Measurements from ENCODE around the gene NRBF2. TPM values are rescaled to one million over a fixed set of nuclear protein-coding genes. Genes with fewer than 3 reads are reported as not detected.

NRBF2 gene
- total and polyA plus RNA-seq, 9 of the 15 experiments (the other 6 are each of a cell fraction or from before 2014, with no cell fraction given): 20.8 to 52.1 (median 30.5) TPM

GRCh38 chr10:63114031-63114814, 18.9 kb upstream of the NRBF2 start (continued):
- TF ChIP-seq, protein P1, sequence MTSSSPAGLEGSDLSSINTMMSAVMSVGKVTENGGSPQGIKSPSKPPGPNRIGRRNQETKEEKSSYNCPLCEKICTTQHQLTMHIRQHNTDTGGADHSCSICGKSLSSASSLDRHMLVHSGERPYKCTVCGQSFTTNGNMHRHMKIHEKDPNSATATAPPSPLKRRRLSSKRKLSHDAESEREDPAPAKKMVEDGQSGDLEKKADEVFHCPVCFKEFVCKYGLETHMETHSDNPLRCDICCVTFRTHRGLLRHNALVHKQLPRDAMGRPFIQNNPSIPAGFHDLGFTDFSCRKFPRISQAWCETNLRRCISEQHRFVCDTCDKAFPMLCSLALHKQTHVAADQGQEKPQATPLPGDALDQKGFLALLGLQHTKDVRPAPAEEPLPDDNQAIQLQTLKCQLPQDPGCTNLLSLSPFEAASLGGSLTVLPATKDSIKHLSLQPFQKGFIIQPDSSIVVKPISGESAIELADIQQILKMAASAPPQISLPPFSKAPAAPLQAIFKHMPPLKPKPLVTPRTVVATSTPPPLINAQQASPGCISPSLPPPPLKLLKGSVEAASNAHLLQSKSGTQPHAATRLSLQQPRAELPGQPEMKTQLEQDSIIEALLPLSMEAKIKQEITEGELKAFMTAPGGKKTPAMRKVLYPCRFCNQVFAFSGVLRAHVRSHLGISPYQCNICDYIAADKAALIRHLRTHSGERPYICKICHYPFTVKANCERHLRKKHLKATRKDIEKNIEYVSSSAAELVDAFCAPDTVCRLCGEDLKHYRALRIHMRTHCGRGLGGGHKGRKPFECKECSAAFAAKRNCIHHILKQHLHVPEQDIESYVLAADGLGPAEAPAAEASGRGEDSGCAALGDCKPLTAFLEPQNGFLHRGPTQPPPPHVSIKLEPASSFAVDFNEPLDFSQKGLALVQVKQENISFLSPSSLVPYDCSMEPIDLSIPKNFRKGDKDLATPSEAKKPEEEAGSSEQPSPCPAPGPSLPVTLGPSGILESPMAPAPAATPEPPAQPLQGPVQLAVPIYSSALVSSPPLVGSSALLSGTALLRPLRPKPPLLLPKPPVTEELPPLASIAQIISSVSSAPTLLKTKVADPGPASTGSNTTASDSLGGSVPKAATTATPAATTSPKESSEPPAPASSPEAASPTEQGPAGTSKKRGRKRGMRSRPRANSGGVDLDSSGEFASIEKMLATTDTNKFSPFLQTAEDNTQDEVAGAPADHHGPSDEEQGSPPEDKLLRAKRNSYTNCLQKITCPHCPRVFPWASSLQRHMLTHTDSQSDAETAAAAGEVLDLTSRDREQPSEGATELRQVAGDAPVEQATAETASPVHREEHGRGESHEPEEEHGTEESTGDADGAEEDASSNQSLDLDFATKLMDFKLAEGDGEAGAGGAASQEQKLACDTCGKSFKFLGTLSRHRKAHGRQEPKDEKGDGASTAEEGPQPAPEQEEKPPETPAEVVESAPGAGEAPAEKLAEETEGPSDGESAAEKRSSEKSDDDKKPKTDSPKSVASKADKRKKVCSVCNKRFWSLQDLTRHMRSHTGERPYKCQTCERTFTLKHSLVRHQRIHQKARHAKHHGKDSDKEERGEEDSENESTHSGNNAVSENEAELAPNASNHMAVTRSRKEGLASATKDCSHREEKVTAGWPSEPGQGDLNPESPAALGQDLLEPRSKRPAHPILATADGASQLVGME (CRISPR knock-in tag; IDR thresholded peaks at IDR 0.05): no peak
- TF ChIP-seq ZNF668 (CRISPR knock-in tag; IDR thresholded peaks at IDR 0.05): peak; percentile 79; the same call in 1 of the 2 replicates
- peak; percentile 97 for TF ChIP-seq ZNF584 (CRISPR knock-in tag; IDR thresholded peaks at IDR 0.05; ENCODE audit: low read depth)
- TF ChIP-seq, protein P2, sequence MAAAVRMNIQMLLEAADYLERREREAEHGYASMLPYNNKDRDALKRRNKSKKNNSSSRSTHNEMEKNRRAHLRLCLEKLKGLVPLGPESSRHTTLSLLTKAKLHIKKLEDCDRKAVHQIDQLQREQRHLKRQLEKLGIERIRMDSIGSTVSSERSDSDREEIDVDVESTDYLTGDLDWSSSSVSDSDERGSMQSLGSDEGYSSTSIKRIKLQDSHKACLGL (CRISPR knock-in tag; IDR thresholded peaks at IDR 0.05; ENCODE audit: borderline replicate concordance, poor library complexity, severe bottlenecking): no peak
- TF ChIP-seq MEF2D (tag; conservative IDR thresholded peaks at IDR 0.05; ENCODE audit: low read depth): 0 out of 2 replicates have a peak, but pooled peaks have one; percentile 15
- TF ChIP-seq ZSCAN32 (CRISPR knock-in tag; IDR thresholded peaks at IDR 0.05): peak; percentile 92
- no peak for TF ChIP-seq HBP1 (CRISPR knock-in tag; IDR thresholded peaks at IDR 0.05)
- no peak for TF ChIP-seq NFATC3 (IDR thresholded peaks at IDR 0.05)
- TF ChIP-seq RHOXF2B (CRISPR knock-in tag; conservative IDR thresholded peaks at IDR 0.05): 0 out of 2 replicates have a peak, but pooled peaks have one; percentile 38
- TF ChIP-seq KLF13 (tag; IDR thresholded peaks at IDR 0.05; ENCODE audit: borderline replicate concordance, low read depth): no peak
- TF ChIP-seq L3MBTL2 (IDR thresholded peaks at IDR 0.05): peak; percentile 62
- TF ChIP-seq NFRKB (IDR thresholded peaks at IDR 0.05; ENCODE audit: low read depth): peak; percentile 35; the same call in 1 of the 2 replicates
- TF ChIP-seq ATF1 (CRISPR knock-in tag; IDR thresholded peaks at IDR 0.05): no peak
- TF ChIP-seq ATF1 (tag; IDR thresholded peaks at IDR 0.05): 0 out of 2 replicates have a peak, but pooled peaks have one; percentile 15
- TF ChIP-seq GTF2A2 (tag; IDR thresholded peaks at IDR 0.05): 0 out of 2 replicates have a peak, but pooled peaks have one; percentile 20
- no peak for TF ChIP-seq NR2C1 (IDR thresholded peaks at IDR 0.05)
- TF ChIP-seq NR2C1 (tag; IDR thresholded peaks at IDR 0.05): peak; percentile 64
- TF ChIP-seq PTRF (tag; IDR thresholded peaks at IDR 0.05): 0 out of 2 replicates have a peak, but pooled peaks have one; percentile 20
- peak; percentile 69 for TF ChIP-seq CXXC5 (CRISPR knock-in tag; IDR thresholded peaks at IDR 0.05)
